ENCODE data around the gene PNMA5. TPM values are rescaled to one million over a fixed set of nuclear protein-coding genes. Genes with fewer than 3 reads are reported as not detected.
"Not testable (repeated sequence)": the region's sequence is repeated elsewhere in the genome, so short reads cannot be mapped to it uniquely, and the experiment has no call there.

The PNMA5 gene
- not detected for total RNA-seq

GRCh38 chrX:152993933-152994332, at the start of gene PNMA5:
PNMA5 (minus strand) TSS chrX:152994116; CDS start chrX:152991598, 2,518 bp downstream.
- Histone ChIP-seq H3K27ac (no peak within 1 kb of the TSS), H3K9me3 (no peaks in the 10 kb centered on the region), H3K4me1 (no peaks in the 10 kb centered on the region), H3K27me3 (no peaks in the 10 kb centered on the region), H3K4me3 (no peak within 1 kb of the TSS), H3K36me3 (no peaks in the 10 kb centered on the region)
- WGBS, 2 donors, result 91% methylated on average over 31 of the region's 31 CpGs; no CpG with 5 or more reads in 1 of the 2 donors
- no peak for TF ChIP-seq EP300 (IDR thresholded peaks at IDR 0.05)
- no peak for TF ChIP-seq CTCF (IDR thresholded peaks at IDR 0.05)
- no peak for TF ChIP-seq POLR2A (IDR thresholded peaks at IDR 0.05)
- TF ChIP-seq POLR2AphosphoS5 (IDR thresholded peaks at IDR 0.05), result no peak
- DNase-seq, result peak in 1 of 2 donors; percentile 30
- no peak for ATAC-seq (ENCODE audit: low FRiP score in 2 of 2)

GRCh38 chrX:153032397-153033118, 38.6 kb upstream of the PNMA5 start:
- Histone ChIP-seq H3K9me3 (peaks cover 0 to 3% (median 0%) of the 10 kb centered on the region in 4 donors), H3K27me3 (no peaks in the 10 kb centered on the region), H3K36me3 (no peaks in the 10 kb centered on the region), H3K4me3 (peak overlapping the region in 3 of 4 donors; percentile 29 to 46 (median 40)), H3K27ac (peak overlapping the region in 2 of 4 donors; percentile 27 to 49), H3K4me1 (peaks cover 0 to 4% (median 0%) of the 10 kb centered on the region in 4 donors)
- 41 to 51% methylated on average over 17 to 58 of the region's 64 CpGs for WGBS, 2 donors
- ATAC-seq (ENCODE audit: low FRiP score in 2 of 2) (peak; percentile 71 to 97), DNase-seq (peak; percentile 72 to 95)
- peak; percentile 79 to 97 (median 93) for TF ChIP-seq CTCF (IDR thresholded peaks at IDR 0.05)
- no peak for TF ChIP-seq POLR2AphosphoS5 (IDR thresholded peaks at IDR 0.05)
- peak in 2 of 4 donors; percentile 9 to 31 for TF ChIP-seq POLR2A (IDR thresholded peaks at IDR 0.05)

- 91% methylated on average over 12 of the region's 12 CpGs; no CpG with 5 or more reads in 1 of the 2 donors for WGBS, 2 donors
Measured at GRCh38 chrX:153030801-153031200, 36.9 kb upstream of the PNMA5 start.

GRCh38 chrX:153029875-153030274, 36.0 kb upstream of the PNMA5 start:
- 79 to 88% methylated on average over 4 to 9 of the region's 11 CpGs for WGBS, 2 donors
- H3K9me3 ChIP-seq, result peaks cover 0 to 3% (median 0%) of the 10 kb centered on the region in 4 donors
- H3K36me3 ChIP-seq, result no peaks in the 10 kb centered on the region
- H3K27ac ChIP-seq, result no peak overlapping the region
- no peak overlapping the region for H3K4me3 ChIP-seq
- ATAC-seq (ENCODE audit: low FRiP score in 2 of 2) (no peak), DNase-seq (peak in 1 of 2 donors; percentile 34)
- no peaks in the 10 kb centered on the region for H3K27me3 ChIP-seq
- peaks cover 0 to 4% (median 0%) of the 10 kb centered on the region in 4 donors for H3K4me1 ChIP-seq
- no peak for TF ChIP-seq CTCF (IDR thresholded peaks at IDR 0.05)
- no peak for TF ChIP-seq POLR2A (IDR thresholded peaks at IDR 0.05)
- TF ChIP-seq POLR2AphosphoS5 (IDR thresholded peaks at IDR 0.05), result no peak
- TF ChIP-seq EP300 (IDR thresholded peaks at IDR 0.05), result no peak

More at GRCh38 chrX:153030801-153031200, 36.9 kb upstream of the PNMA5 start:
- ATAC-seq (ENCODE audit: low FRiP score in 2 of 2) (no peak), DNase-seq (peak in 1 of 2 donors; percentile 35)
- Histone ChIP-seq H3K36me3 (no peaks in the 10 kb centered on the region), H3K27me3 (no peaks in the 10 kb centered on the region), H3K9me3 (peaks cover 0 to 3% (median 0%) of the 10 kb centered on the region in 4 donors), H3K27ac (no peak overlapping the region), H3K4me3 (no peak overlapping the region), H3K4me1 (peaks cover 0 to 4% (median 0%) of the 10 kb centered on the region in 4 donors)
- TF ChIP-seq POLR2A (IDR thresholded peaks at IDR 0.05) (no peak), EP300 (IDR thresholded peaks at IDR 0.05) (no peak), POLR2AphosphoS5 (IDR thresholded peaks at IDR 0.05) (no peak)

- Histone ChIP-seq H3K27ac (no peak overlapping the region), H3K36me3 (no peaks in the 10 kb centered on the region), H3K9me3 (no peaks in the 10 kb centered on the region), H3K4me1 (peaks cover 0 to 4% (median 0%) of the 10 kb centered on the region in 4 donors), H3K27me3 (no peaks in the 10 kb centered on the region), H3K4me3 (no peak overlapping the region)
- TF ChIP-seq POLR2AphosphoS5 (IDR thresholded peaks at IDR 0.05) (no peak), POLR2A (IDR thresholded peaks at IDR 0.05) (no peak), EP300 (IDR thresholded peaks at IDR 0.05) (no peak), CTCF (IDR thresholded peaks at IDR 0.05) (no peak)
- ATAC-seq (ENCODE audit: low FRiP score in 2 of 2) (no peak), DNase-seq (no peak)
- WGBS, 2 donors, result 43 to 59% methylated on average over 2 of the region's 2 CpGs
Measured at GRCh38 chrX:153029162-153029561, 35.2 kb upstream of the PNMA5 start.

GRCh38 chrX:153028487-153028886, 34.6 kb upstream of the PNMA5 start:
- H3K27ac ChIP-seq; H3K9me3 ChIP-seq; H3K27me3 ChIP-seq; H3K4me3 ChIP-seq; ATAC-seq (ENCODE audit: low FRiP score in 2 of 2); H3K4me1 ChIP-seq; H3K36me3 ChIP-seq: not testable (repeated sequence)
- DNase-seq, result peak in 1 of 2 donors; percentile 5
- 72 to 75% methylated on average over 1 to 3 of the region's 11 CpGs for WGBS, 2 donors

GRCh38 chrX:153026501-153026900, 32.6 kb upstream of the PNMA5 start:
- H3K4me1 ChIP-seq, H3K27ac ChIP-seq, H3K9me3 ChIP-seq, DNase-seq, H3K36me3 ChIP-seq, H3K27me3 ChIP-seq, H3K4me3 ChIP-seq: not testable (repeated sequence)
- ATAC-seq (ENCODE audit: low FRiP score in 2 of 2), result peak in 1 of 2 donors; percentile 80
- WGBS, 2 donors, result 33 to 40% methylated on average over 1 to 2 of the region's 2 CpGs
